HCT116 (cell line): ENCODE results near the gene SLC11A1.

Experiments used
- EZH2 ChIP-seq: fragments of 200-600 bp; sonication (generic); IDR thresholded peaks from 2 replicates; pipeline ENCODE4 v1.6.1; 2017; ENCODE audit warnings: antibody characterized with exemption, mixed run types
- RAD21 ChIP-seq: IDR thresholded peaks from 2 replicates; pipeline ENCODE4 v1.6.1; 2012; ENCODE audit warnings: low read depth, mild to moderate bottlenecking
- SRF ChIP-seq: IDR thresholded peaks from 2 replicates; pipeline ENCODE4 v1.6.1; 2012; ENCODE audit warnings: low read depth
- ZNF274 ChIP-seq: fragments of 200-500 bp; sonication (Bioruptor generic); IDR thresholded peaks from 2 replicates; pipeline ENCODE4 v1.6.1; 2014; ENCODE audit warnings: mild to moderate bottlenecking, low read depth, low read length, inconsistent platforms
- TF ChIP-seq, protein P1 (sequence below), 3 experiments: fragments of 200-600 bp in 1 of 3; sonication (generic) in 1 of 3; IDR thresholded peaks in 2 of 3; conservative IDR thresholded peaks in 1 of 3; 2 replicates each; pipeline ENCODE4 v1.5.1; 2012 to 2017; ENCODE audit warnings: low read depth in 2 of 3, low read length in 2 of 3, antibody characterized with exemption in 1 of 3, borderline replicate concordance in 1 of 3, control low read depth in 1 of 3, mild to moderate bottlenecking in 1 of 3, mixed read lengths in 1 of 3, mixed run types in 1 of 3, moderate library complexity in 1 of 3; ENCODE audit not compliant: insufficient read depth in 1 of 3

GRCh38 chr2:218371983-218372350, 10.1 kb upstream of the SLC11A1 start:
- TF ChIP-seq ZNF274 (no peak), SRF (no peak), RAD21 (no peak), EZH2 (no peak)
- TF ChIP-seq, protein P1, sequence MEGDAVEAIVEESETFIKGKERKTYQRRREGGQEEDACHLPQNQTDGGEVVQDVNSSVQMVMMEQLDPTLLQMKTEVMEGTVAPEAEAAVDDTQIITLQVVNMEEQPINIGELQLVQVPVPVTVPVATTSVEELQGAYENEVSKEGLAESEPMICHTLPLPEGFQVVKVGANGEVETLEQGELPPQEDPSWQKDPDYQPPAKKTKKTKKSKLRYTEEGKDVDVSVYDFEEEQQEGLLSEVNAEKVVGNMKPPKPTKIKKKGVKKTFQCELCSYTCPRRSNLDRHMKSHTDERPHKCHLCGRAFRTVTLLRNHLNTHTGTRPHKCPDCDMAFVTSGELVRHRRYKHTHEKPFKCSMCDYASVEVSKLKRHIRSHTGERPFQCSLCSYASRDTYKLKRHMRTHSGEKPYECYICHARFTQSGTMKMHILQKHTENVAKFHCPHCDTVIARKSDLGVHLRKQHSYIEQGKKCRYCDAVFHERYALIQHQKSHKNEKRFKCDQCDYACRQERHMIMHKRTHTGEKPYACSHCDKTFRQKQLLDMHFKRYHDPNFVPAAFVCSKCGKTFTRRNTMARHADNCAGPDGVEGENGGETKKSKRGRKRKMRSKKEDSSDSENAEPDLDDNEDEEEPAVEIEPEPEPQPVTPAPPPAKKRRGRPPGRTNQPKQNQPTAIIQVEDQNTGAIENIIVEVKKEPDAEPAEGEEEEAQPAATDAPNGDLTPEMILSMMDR (IDR thresholded peaks at IDR 0.05 in 2 of 3, conservative IDR thresholded peaks at IDR 0.05 in 1 of 3; ENCODE audit: borderline replicate concordance in 1 of 3, insufficient read depth in 1 of 3, low read depth in 2 of 3, low read length in 2 of 3): no peak
